CMK (cell line): ENCODE results near the gene ARHGAP26.

Experiments
- DNase-seq: peaks from one replicate; pipeline ENCODE4 v3.0.0-alpha.2; 2010; ENCODE audit warnings: low read depth

Gene ARHGAP26

GRCh38 chr5:142748568-142749249, 21.5 kb upstream of the ARHGAP26 start:
- no peak for DNase-seq

DNA sequence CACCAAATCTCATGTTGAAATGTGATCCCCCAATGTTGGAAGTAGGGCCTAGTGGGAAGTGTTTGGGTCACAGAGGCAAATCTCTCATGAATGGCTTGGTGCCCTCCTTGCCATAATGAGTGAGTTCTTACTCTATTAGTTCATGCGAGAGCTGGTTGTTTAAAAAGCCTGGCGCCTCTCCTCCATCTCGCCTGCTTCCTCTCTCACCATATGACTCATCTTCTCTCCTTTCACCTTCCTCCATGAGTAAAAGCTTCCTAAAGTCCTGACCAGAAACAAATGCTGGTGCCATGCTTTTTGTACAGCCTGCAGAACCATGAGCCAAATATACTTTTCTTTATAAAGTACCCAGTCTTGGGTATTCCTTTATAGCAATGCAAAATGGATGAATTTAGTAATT, 20.9 kb upstream of the ARHGAP26 start:
- DNase-seq: no peak

DNA sequence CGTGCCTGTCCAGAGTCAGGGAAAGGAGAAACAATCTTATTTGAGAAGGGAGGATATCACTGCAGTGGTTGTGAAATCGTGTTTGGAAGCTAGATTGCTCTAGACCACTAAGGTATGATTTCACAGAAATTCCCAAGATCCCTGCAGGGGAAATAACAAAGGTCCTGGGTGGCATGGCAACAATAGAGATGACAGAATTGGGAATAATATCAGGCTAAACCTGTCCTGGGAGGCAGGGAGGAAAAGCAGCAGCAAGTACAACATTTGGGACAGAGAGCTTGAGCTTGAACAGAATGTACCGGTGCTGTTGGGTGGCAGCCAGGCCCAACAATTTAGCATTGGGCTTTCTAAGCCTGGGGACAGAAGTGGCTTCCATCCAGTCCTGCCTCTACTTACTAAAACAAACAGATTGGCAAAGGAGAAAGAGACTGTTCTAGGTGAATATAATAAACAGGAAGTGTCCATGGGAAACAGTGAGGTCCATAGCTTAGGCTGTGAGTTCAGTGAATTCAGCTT, 17.0 kb upstream of the ARHGAP26 start:
- DNase-seq: no peak

DNA sequence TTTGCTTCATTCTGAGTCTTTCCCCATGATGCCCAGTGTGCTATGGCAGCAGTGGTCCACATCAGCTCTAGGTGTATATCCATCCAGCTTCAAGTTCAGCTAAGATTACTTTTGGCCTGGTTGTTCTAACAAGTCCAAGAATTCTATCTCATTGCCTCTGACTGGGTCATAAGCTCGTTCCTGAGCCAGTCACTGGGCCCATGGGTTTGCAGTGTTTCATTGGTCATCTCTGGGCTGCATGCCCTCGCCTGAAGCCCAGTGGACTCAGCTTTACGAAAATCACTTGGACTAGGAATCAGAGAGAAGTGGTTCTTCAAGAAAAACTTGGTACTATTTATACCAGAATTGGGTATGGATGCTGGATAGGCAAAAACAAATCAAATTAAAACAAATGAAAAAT, 16.1 kb upstream of the ARHGAP26 start:
- DNase-seq: no peak

DNA sequence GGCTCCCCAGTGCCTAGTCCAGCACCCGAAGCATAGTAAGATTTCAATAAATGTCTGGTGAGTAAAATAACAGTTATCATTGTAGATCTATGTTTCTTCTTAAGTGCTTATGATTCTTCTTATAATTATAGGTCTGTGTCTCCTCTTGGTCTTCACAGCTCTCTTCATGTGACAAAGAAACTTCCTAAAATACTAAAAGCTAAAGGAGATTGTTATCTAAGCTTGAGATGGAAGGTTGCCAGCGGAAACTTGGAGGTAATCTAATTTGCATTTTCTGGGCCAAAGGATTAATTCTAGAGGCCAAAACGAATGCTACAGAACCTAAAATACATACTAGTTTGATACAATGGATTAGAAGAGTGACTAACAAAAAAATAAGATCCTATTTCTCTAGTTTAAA, 13.6 kb upstream of the ARHGAP26 start:
- DNase-seq: no peak

GRCh38 chr5:142757564-142757963, 12.6 kb upstream of the ARHGAP26 start:
- DNase-seq: no peak

GRCh38 chr5:142758062-142758795, 11.9 kb upstream of the ARHGAP26 start:
- DNase-seq: no peak

DNA sequence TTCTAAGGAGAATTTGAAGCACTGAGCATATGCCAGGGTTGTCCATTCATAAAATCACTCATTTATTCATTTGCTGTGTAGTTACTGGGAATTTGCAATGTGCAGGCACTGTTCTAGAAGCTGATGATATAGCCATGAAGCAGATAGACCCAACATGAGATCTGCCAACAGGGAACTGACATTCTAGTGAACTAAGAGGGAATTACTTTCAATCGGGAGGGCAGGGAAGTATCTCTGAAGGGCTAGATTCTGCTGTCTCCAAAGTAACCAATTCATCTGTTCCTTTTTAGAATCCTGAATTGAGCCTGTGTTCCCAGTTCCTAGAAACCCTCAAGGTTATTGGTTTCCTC, 11.4 kb upstream of the ARHGAP26 start:
- DNase-seq: no peak

DNA sequence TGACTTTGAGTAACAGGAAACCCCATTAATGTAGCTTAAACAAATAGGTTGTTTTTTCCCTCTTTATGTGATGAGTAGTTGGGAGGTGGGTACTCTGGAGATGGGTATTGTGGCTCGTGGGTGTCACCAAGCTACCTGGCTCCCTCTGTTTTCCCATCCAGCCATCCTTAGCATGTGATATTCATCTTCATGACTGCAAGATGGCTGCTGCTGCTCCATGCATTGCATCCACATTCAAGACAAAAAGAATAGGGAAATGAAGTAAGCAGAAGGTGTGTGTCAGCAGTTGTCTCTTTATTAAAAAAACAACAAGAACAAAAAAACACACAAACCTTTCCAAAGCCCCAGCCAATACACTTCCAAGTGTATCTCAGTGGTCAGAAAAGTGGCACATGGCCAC, 6.5 kb upstream of the ARHGAP26 start:
- DNase-seq: no peak

GRCh38 chr5:142767178-142767577, 3.0 kb upstream of the ARHGAP26 start:
- no peak for DNase-seq

GRCh38 chr5:142767911-142768310, 2.3 kb upstream of the ARHGAP26 start:
- DNase-seq: no peak

GRCh38 chr5:142769251-142769792, 855 bp upstream of the ARHGAP26 start:
- DNase-seq: no peak

DNA sequence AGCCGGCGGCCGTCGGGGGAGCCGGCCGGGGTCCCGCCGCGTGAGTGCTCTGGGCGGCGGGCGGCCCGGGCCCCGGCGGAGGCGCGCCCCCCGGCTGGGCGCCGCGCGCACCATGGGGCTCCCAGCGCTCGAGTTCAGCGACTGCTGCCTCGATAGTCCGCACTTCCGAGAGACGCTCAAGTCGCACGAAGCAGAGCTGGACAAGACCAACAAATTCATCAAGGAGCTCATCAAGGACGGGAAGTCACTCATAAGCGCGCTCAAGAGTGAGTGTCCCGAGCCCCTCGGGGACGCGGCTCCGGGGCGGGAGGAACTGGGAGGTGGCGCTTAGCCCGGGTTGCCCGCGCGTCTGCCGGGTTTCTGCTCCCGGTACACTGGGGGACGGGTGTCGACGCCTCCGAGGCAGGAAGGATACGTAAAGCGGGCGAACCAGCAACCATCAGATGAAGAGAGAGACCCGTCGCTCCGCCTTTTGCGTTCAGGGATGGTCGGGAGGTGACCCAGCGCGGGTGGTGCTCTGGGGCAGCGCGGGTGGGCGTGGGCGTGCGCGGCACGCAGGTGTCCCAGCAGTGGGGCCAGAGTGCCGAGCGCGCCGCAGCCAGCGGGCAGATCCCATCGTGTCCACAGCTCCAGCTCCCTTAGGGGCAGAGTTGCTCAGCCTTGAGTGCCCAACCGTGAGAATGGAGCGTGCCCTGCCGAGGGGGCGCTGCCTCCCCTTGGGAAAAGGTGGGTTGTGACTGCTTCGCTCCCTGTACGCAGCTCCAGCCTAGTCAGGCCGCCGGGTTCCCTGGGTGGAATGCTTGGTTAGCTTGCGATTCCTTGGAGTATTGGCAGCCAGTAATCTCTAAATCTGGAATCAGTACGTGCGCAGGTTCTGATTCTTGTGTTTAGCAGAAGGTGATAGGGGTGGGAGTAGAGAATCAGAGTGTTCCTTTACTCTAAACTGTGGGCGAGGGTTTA, 753 bp downstream of the ARHGAP26 start:
- DNase-seq: no peak

GRCh38 chr5:142771666-142772065, 1.5 kb downstream of the ARHGAP26 start:
- DNase-seq: no peak

GRCh38 chr5:142772446-142773293, 2.5 kb downstream of the ARHGAP26 start:
- DNase-seq: no peak

- DNase-seq: no peak
Measured at GRCh38 chr5:142777099-142777498, 6.9 kb downstream of the ARHGAP26 start.

DNA sequence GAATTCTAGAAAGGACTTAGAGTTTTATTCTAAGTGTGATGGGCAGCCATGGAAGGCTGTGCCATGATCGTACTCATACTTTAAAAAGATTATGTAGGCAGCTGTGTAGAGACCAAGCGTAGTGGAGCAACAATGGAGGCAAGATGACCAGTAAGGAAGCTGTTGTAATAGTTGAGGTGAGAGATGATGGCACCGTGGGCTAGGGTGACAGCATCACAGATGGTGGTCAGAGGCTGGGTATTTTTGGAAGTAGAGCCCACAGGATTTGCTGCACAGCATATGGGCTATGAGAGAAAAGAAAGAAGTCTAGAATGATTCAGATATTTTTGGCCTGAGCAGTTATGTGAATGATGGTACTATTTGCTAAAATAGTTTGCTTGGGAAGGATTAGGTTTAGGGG, 7.7 kb downstream of the ARHGAP26 start:
- DNase-seq: no peak

DNA sequence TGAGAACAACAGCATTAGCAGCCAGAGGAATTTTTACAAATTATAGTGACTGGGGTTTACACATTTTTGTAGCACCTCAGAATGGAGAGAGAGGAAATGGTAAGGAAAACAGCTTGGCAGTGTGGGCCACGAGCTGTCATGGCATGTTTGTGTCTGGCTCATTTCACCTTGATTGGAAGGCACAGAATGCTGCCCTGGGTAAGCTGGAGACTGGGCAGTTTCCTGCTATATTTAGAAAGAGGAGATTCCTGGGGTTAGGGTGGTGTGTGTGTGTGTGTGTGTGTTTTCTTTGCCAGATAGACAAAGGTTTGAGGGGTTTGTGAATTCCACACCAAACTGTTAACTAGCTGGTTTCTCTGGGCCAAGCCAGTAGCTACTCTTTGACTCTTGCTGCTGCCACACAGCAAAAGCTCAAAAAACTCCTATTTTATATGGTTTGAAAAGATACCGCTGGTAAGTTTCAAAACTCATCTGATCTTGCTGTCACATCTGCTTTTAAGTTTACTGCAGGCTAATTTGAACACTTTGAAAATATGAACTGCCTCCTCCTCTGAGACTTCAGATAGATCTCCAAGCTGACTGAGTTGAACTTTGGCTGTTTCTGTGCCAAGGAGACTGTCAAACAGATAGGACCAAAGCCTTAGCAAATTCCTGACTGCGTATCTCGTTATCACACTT, 9.1 kb downstream of the ARHGAP26 start:
- no peak for DNase-seq

- DNase-seq: no peak
Measured at GRCh38 chr5:142780871-142781270, 10.7 kb downstream of the ARHGAP26 start.

GRCh38 chr5:142782976-142783530, 12.9 kb downstream of the ARHGAP26 start:
- no peak for DNase-seq
